B cell (primary cell): ENCODE measurements around the gene FASTKD2.

Experiments used
- CTCF ChIP-seq: fragments of 200-600 bp; IDR thresholded peaks from one replicate; pipeline ENCODE4 v1.8.0; 2022; ENCODE audit warnings: antibody characterized with exemption, mild to moderate bottlenecking
- EZH2 ChIP-seq: IDR thresholded peaks from 2 replicates; pipeline ENCODE4 v1.6.1; 2012; ENCODE audit warnings: borderline replicate concordance, low read depth, mild to moderate bottlenecking, moderate library complexity, low read length; ENCODE audit not compliant: insufficient read depth, poor library complexity, severe bottlenecking

GRCh38 chr2:206838690-206839089 is 73.3 kb downstream of the FASTKD2 start:
- no peak for TF ChIP-seq CTCF
- TF ChIP-seq EZH2 = no peak
